SIG-M5 treated with dmso at 0.1 percent for 504 hours (cell line): ENCODE data around the gene TRPC6.

ENCODE experiments used
- DNase-seq: peaks from one replicate; lab custom pipeline; 2025; ENCODE audit not compliant: unreplicated experiment; lab: John Stamatoyannopoulos, UW

The TRPC6 gene

GRCh38 chr11:101583251-101584128 is at the start of gene TRPC6:
Gene TRPC6 (minus strand): TSS chr11:101584007. CDS start chr11:101583503, 504 bp downstream.
- DNase-seq: no peak

GRCh38 chr11:101620026-101620425 is 36.2 kb upstream of the TRPC6 start:
- DNase-seq: no peak

- no peak for DNase-seq
Observed at GRCh38 chr11:101618709-101619108, 34.9 kb upstream of the TRPC6 start.

GRCh38 chr11:101617735-101618332 is 34.0 kb upstream of the TRPC6 start:
- DNase-seq: no peak

- DNase-seq: no peak
Observed at GRCh38 chr11:101612481-101612880, 28.7 kb upstream of the TRPC6 start.

- DNase-seq: no peak
Observed at GRCh38 chr11:101600924-101601323, 17.1 kb upstream of the TRPC6 start.

- DNase-seq: no peak
Observed at GRCh38 chr11:101586965-101587364, 3.2 kb upstream of the TRPC6 start.

- DNase-seq: no peak
Observed at GRCh38 chr11:101584655-101585054, 848 bp upstream of the TRPC6 start.

- no peak for DNase-seq
Observed at GRCh38 chr11:101584129-101584515, 315 bp upstream of the TRPC6 start.

- no peak for DNase-seq
Observed at GRCh38 chr11:101582989-101583250, 887 bp downstream of the TRPC6 start.

GRCh38 chr11:101582236-101582988 is 1.4 kb downstream of the TRPC6 start:
- no peak for DNase-seq

GRCh38 chr11:101577461-101577860 is 6.3 kb downstream of the TRPC6 start:
- DNase-seq: no peak

GRCh38 chr11:101576456-101576855 is 7.4 kb downstream of the TRPC6 start:
- DNase-seq: no peak

- no peak for DNase-seq
Observed at GRCh38 chr11:101574886-101575285, 8.9 kb downstream of the TRPC6 start.

- DNase-seq: no peak
Observed at GRCh38 chr11:101567071-101567470, 16.7 kb downstream of the TRPC6 start.

- no peak for DNase-seq
Observed at GRCh38 chr11:101566626-101567025, 17.2 kb downstream of the TRPC6 start.

GRCh38 chr11:101563166-101563565 is 20.6 kb downstream of the TRPC6 start:
- DNase-seq: no peak

GRCh38 chr11:101555366-101555765 is 28.4 kb downstream of the TRPC6 start:
- no peak for DNase-seq

GRCh38 chr11:101553891-101554292 is 29.9 kb downstream of the TRPC6 start:
- DNase-seq: no peak

- DNase-seq: no peak
Observed at GRCh38 chr11:101552888-101553287, 30.9 kb downstream of the TRPC6 start.

GRCh38 chr11:101528541-101528940 is 55.3 kb downstream of the TRPC6 start:
- no peak for DNase-seq

GRCh38 chr11:101523634-101524260 is 60.1 kb downstream of the TRPC6 start:
- DNase-seq: no peak
